PC-9 (cell line): ENCODE data around the gene TBC1D5. TPM values are rescaled to one million over a fixed set of nuclear protein-coding genes. Genes with fewer than 3 reads are reported as not detected.

ENCODE experiments used
- BruUV-seq: library from RNA; stranded (reverse); fragments of 400-500 nt; replicated peaks from 2 replicates; lab custom pipeline; 2021; lab: Mats Ljungman, UMichigan
- CTCF ChIA-PET: fragments of 300-600 bp; sonication (Branson Sonifier 250); formaldehyde crosslinking; loops from one replicate; lab custom pipeline; 2022; ENCODE audit warnings: antibody characterized with exemption; lab: Charles Lee
- POLR2A ChIA-PET: fragments of 300-600 bp; sonication (Branson Sonifier 250); formaldehyde crosslinking; loops from one replicate; lab custom pipeline; 2022; ENCODE audit warnings: antibody characterized with exemption; ENCODE audit not compliant: unreplicated experiment; lab: Charles Lee
- DNase-seq, 2 experiments: peaks; one replicate each; pipeline versions ENCODE4 v3.0.0 to v3.0.0-alpha.2; 2015 to 2022; ENCODE audit warnings: mixed read lengths in 1 of 2
- H2AFZ ChIP-seq: fragments of 200-600 bp; sonication (generic); 2 replicates; pipeline ENCODE4 v1.8.1; 2017; ENCODE audit warnings: antibody characterized with exemption
- H3F3A ChIP-seq: fragments of 200-600 bp; sonication (generic); 2 replicates; pipeline ENCODE4 v1.8.1; 2017; ENCODE audit warnings: antibody characterized with exemption, mild to moderate bottlenecking, low read depth; ENCODE audit not compliant: insufficient read depth
- H3K27ac ChIP-seq: fragments of 200-600 bp; sonication (generic); 2 replicates; pipeline ENCODE4 v1.6.1; 2016; ENCODE audit warnings: mixed run types
- H3K27me3 ChIP-seq: fragments of 200-600 bp; sonication (generic); 2 replicates; pipeline ENCODE4 v1.6.1; 2016; ENCODE audit warnings: low read depth, mixed run types; ENCODE audit not compliant: insufficient read depth
- H3K36me3 ChIP-seq: fragments of 200-600 bp; sonication (generic); 2 replicates; pipeline ENCODE4 v1.6.1; 2016; ENCODE audit warnings: low read depth, mixed run types
- H3K4me1 ChIP-seq: fragments of 200-600 bp; sonication (generic); replicated peaks from 2 replicates; pipeline ENCODE4 v1.6.1; 2016; ENCODE audit warnings: mixed run types; ENCODE audit not compliant: insufficient read depth
- H3K4me2 ChIP-seq: fragments of 200-600 bp; sonication (generic); 2 replicates; pipeline ENCODE4 v1.6.1; 2017; ENCODE audit warnings: mixed run types
- H3K4me3 ChIP-seq: fragments of 200-600 bp; sonication (generic); 2 replicates; pipeline ENCODE4 v1.6.1; 2016; ENCODE audit warnings: mixed run types
- H3K79me2 ChIP-seq: fragments of 200-600 bp; sonication (generic); 2 replicates; pipeline ENCODE4 v1.6.1; 2017; ENCODE audit warnings: low read depth, mixed run types
- H3K9me2 ChIP-seq: fragments of 200-600 bp; sonication (generic); 2 replicates; pipeline ENCODE4 v1.8.1; 2017; ENCODE audit warnings: mild to moderate bottlenecking; ENCODE audit not compliant: insufficient read depth
- H3K9me3 ChIP-seq: fragments of 200-600 bp; sonication (generic); 2 replicates; pipeline ENCODE4 v1.8.1; 2016; ENCODE audit warnings: low read depth; ENCODE audit not compliant: insufficient read depth
- H4K20me1 ChIP-seq: fragments of 200-600 bp; sonication (generic); 2 replicates; pipeline ENCODE4 v1.8.1; 2017; ENCODE audit not compliant: insufficient read depth
- EZH2 ChIP-seq: fragments of 200-600 bp; sonication (generic); IDR thresholded peaks from 2 replicates; pipeline ENCODE4 v1.8.0; 2017; ENCODE audit warnings: antibody characterized with exemption, low read depth
- intact Hi-C: fragments of 100-400 bp; cut with micrococcal nuclease; formaldehyde crosslinking; loops from one replicate; pipeline ENCODE4 v1.10.0; 2022; ENCODE audit not compliant: unreplicated experiment
- total RNA-seq: library from RNA; stranded (reverse); gene quantifications from 2 replicates; pipeline ENCODE4 v1.2.3, GENCODE V29; 2021
- TF ChIP-seq, protein P1 (sequence below): fragments of 200-600 bp; sonication (generic); conservative IDR thresholded peaks from 2 replicates; pipeline ENCODE4 v1.6.1; 2017; ENCODE audit warnings: mixed run types, antibody characterized with exemption, mild to moderate bottlenecking, moderate library complexity

The TBC1D5 gene
- total RNA-seq, 1 experiment from 2014 or later, result 54.0 TPM

DNA sequence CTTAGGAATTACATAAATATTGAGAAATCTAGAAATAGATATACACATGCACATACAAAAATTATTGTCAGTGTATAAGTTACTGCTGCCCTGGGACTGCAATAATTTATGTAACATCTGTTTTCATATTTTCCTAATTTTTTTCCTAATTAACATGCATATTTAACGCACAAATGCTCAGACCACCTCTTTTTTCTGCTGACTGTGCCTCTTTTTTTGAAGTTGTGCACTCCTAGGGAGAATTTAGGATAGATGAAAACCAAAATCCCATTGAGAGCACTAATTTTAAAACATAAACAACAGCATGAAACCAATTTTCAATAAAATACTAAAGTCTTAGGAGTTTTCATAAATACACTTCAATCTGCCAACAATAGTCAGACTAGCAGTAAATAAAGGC, 154.0 kb downstream of the TBC1D5 start:
- no peak for TF ChIP-seq EZH2
- TF ChIP-seq, protein P1, sequence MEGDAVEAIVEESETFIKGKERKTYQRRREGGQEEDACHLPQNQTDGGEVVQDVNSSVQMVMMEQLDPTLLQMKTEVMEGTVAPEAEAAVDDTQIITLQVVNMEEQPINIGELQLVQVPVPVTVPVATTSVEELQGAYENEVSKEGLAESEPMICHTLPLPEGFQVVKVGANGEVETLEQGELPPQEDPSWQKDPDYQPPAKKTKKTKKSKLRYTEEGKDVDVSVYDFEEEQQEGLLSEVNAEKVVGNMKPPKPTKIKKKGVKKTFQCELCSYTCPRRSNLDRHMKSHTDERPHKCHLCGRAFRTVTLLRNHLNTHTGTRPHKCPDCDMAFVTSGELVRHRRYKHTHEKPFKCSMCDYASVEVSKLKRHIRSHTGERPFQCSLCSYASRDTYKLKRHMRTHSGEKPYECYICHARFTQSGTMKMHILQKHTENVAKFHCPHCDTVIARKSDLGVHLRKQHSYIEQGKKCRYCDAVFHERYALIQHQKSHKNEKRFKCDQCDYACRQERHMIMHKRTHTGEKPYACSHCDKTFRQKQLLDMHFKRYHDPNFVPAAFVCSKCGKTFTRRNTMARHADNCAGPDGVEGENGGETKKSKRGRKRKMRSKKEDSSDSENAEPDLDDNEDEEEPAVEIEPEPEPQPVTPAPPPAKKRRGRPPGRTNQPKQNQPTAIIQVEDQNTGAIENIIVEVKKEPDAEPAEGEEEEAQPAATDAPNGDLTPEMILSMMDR, result no peak
- no peak overlapping the region for H3K27ac ChIP-seq
- H3K4me1 ChIP-seq, result no peaks in the 10 kb centered on the region
- no peak for DNase-seq
- no peaks in the 10 kb centered on the region for H3K27me3 ChIP-seq
- H2AFZ ChIP-seq, result no peak overlapping the region
- no TSS peak for BruUV-seq
- H3K79me2 ChIP-seq, result no peaks in the 10 kb centered on the region
- H3K4me2 ChIP-seq, result no peak overlapping the region
- no peaks in the 10 kb centered on the region for H3F3A ChIP-seq
- H4K20me1 ChIP-seq, result no peaks in the 10 kb centered on the region; the same call in 1 of the 2 replicates
- peaks cover 4% of the 10 kb centered on the region for H3K9me3 ChIP-seq
- no peak overlapping the region for H3K4me3 ChIP-seq
- H3K36me3 ChIP-seq, result peaks cover 4% of the 10 kb centered on the region; the same call in 1 of the 2 replicates
- intact Hi-C loops, result no loop called here
- no peaks in the 10 kb centered on the region for H3K9me2 ChIP-seq
- ChIA-PET POLR2A (no interaction called here), CTCF (no interaction called here)

- no peaks in the 10 kb centered on the region for H3K79me2 ChIP-seq
- H3K9me3 ChIP-seq, result peaks cover 2% of the 10 kb centered on the region
Observed at GRCh38 chr3:17585394-17586325, 156.8 kb downstream of the TBC1D5 start.

DNA sequence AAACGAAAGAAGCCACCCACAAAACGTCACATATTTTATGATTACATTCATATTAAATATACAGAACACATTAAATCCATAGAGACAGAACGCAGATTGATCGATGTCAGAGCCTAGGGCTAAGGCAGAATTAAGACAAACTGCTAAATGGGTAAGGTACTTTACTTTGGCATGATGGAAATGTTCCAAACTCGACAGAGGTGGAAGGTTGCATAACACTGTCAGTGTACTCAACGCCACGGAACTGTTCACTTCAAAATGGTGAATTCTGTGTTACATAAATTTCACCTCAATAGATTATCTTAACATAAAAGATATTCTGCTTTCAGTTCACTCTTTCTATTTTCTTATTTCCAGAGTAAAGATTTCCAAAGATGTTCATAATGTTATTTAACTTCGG, 158.4 kb downstream of the TBC1D5 start:
- Histone ChIP-seq H3K4me2 (no peak overlapping the region), H3K9me3 (no peaks in the 10 kb centered on the region), H4K20me1 (no peaks in the 10 kb centered on the region; the same call in 1 of the 2 replicates), H3K27me3 (no peaks in the 10 kb centered on the region), H3K79me2 (no peaks in the 10 kb centered on the region), H2AFZ (no peak overlapping the region), H3K27ac (no peak overlapping the region), H3K36me3 (no peaks in the 10 kb centered on the region), H3K4me3 (no peak overlapping the region), H3F3A (no peaks in the 10 kb centered on the region), H3K4me1 (no peaks in the 10 kb centered on the region), H3K9me2 (no peaks in the 10 kb centered on the region)
- TF ChIP-seq, protein P1, result no peak
- ChIA-PET POLR2A (no interaction called here), CTCF (no interaction called here)
- intact Hi-C loops, result no loop called here
- no TSS peak for BruUV-seq
- no peak for DNase-seq

More at GRCh38 chr3:17585394-17586325, 156.8 kb downstream of the TBC1D5 start:
- no peaks in the 10 kb centered on the region for H3K27me3 ChIP-seq
- H3K9me2 ChIP-seq, result no peaks in the 10 kb centered on the region
- H3K4me3 ChIP-seq, result no peak overlapping the region
- ChIA-PET POLR2A (no interaction called here), CTCF (no interaction called here)
- H3K36me3 ChIP-seq, result peaks cover 3% of the 10 kb centered on the region; the same call in 1 of the 2 replicates
- H3K4me1 ChIP-seq, result no peaks in the 10 kb centered on the region
- H3K27ac ChIP-seq, result no peak overlapping the region
- DNase-seq, result no peak
- H2AFZ ChIP-seq, result no peak overlapping the region
- TF ChIP-seq, protein P1, result no peak
- TF ChIP-seq EZH2, result no peak
- no peaks in the 10 kb centered on the region; the same call in 1 of the 2 replicates for H4K20me1 ChIP-seq
- no TSS peak for BruUV-seq
- intact Hi-C loops, result no loop called here
- no peaks in the 10 kb centered on the region for H3F3A ChIP-seq
- H3K4me2 ChIP-seq, result no peak overlapping the region
